ENCODE data around the gene PPP1R1C. TPM values are rescaled to one million over a fixed set of nuclear protein-coding genes. Genes with fewer than 3 reads are reported as not detected.

Gene PPP1R1C
- total RNA-seq, 1 donor from 2014 or later: 2.9 TPM

- H3K27ac ChIP-seq: no peak overlapping the region
- TF ChIP-seq CTCF (IDR thresholded peaks at IDR 0.05): no peak
- no peaks in the 10 kb centered on the region for H3K36me3 ChIP-seq
- DNase-seq (no peak), ATAC-seq (no peak)
- H3K4me1 ChIP-seq: no peaks in the 10 kb centered on the region
- H3K9me3 ChIP-seq: no peaks in the 10 kb centered on the region
- H3K27me3 ChIP-seq (ENCODE audit: low read depth): no peaks in the 10 kb centered on the region
- H3K4me3 ChIP-seq: no peak overlapping the region
- intact Hi-C loops (cut with DNase I): no loop called here
These were observed 58.2 kb downstream of the PPP1R1C start for GRCh38 chr2:182043861-182044260.

- H3K4me3 ChIP-seq: no peak overlapping the region
- no peak for ATAC-seq
- no peak for DNase-seq
- intact Hi-C loops (cut with DNase I): no loop called here
- no peaks in the 10 kb centered on the region for H3K9me3 ChIP-seq
- H3K36me3 ChIP-seq: no peaks in the 10 kb centered on the region
- H3K27ac ChIP-seq: no peak overlapping the region
- H3K4me1 ChIP-seq: no peaks in the 10 kb centered on the region
- no peaks in the 10 kb centered on the region for H3K27me3 ChIP-seq (ENCODE audit: low read depth)
- TF ChIP-seq CTCF (IDR thresholded peaks at IDR 0.05): no peak
These were observed 61.9 kb downstream of the PPP1R1C start for GRCh38 chr2:182047544-182047943.

GRCh38 chr2:182048088-182048487 is 62.4 kb downstream of the PPP1R1C start:
- ATAC-seq (no peak), DNase-seq (no peak)
- H3K4me1 ChIP-seq: no peaks in the 10 kb centered on the region
- H3K4me3 ChIP-seq: no peak overlapping the region
- TF ChIP-seq CTCF (IDR thresholded peaks at IDR 0.05): no peak
- no peaks in the 10 kb centered on the region for H3K36me3 ChIP-seq
- no peak overlapping the region for H3K27ac ChIP-seq
- intact Hi-C loops (cut with DNase I): no loop called here
- H3K27me3 ChIP-seq (ENCODE audit: low read depth): no peaks in the 10 kb centered on the region
- H3K9me3 ChIP-seq: no peaks in the 10 kb centered on the region

- no peak overlapping the region for H3K4me3 ChIP-seq
- no peak for TF ChIP-seq CTCF (IDR thresholded peaks at IDR 0.05)
- DNase-seq (no peak), ATAC-seq (no peak)
- no peaks in the 10 kb centered on the region for H3K4me1 ChIP-seq
- no peaks in the 10 kb centered on the region for H3K9me3 ChIP-seq
- H3K27me3 ChIP-seq (ENCODE audit: low read depth): no peaks in the 10 kb centered on the region
- no peaks in the 10 kb centered on the region for H3K36me3 ChIP-seq
- H3K27ac ChIP-seq: no peak overlapping the region
- intact Hi-C loops (cut with DNase I): no loop called here
These were observed 63.0 kb downstream of the PPP1R1C start for GRCh38 chr2:182048621-182049020.

GRCh38 chr2:182049372-182050148 is 63.9 kb downstream of the PPP1R1C start:
- H3K4me3 ChIP-seq: no peak overlapping the region
- no peaks in the 10 kb centered on the region for H3K36me3 ChIP-seq
- H3K27me3 ChIP-seq (ENCODE audit: low read depth): no peaks in the 10 kb centered on the region
- H3K9me3 ChIP-seq: no peaks in the 10 kb centered on the region
- no peak for ATAC-seq
- H3K4me1 ChIP-seq: no peaks in the 10 kb centered on the region
- TF ChIP-seq CTCF (IDR thresholded peaks at IDR 0.05): no peak
- DNase-seq: no peak
- intact Hi-C loops (cut with DNase I): no loop called here
- no peak overlapping the region for H3K27ac ChIP-seq

Measured in lower lobe of right lung (tissue), 2 donors.